Erythroblast (primary cell): Measurements from ENCODE around the gene WDR45B.

Source experiments
- GATA1 ChIP-seq: IDR thresholded peaks from 2 replicates; pipeline ENCODE4 v1.6.1; 2011; ENCODE audit warnings: low read depth, mild to moderate bottlenecking, control low read depth, low read length, moderate library complexity
- POLR2A ChIP-seq: IDR thresholded peaks from 2 replicates; pipeline ENCODE4 v1.6.1; 2011; ENCODE audit warnings: mild to moderate bottlenecking, low read length

DNA sequence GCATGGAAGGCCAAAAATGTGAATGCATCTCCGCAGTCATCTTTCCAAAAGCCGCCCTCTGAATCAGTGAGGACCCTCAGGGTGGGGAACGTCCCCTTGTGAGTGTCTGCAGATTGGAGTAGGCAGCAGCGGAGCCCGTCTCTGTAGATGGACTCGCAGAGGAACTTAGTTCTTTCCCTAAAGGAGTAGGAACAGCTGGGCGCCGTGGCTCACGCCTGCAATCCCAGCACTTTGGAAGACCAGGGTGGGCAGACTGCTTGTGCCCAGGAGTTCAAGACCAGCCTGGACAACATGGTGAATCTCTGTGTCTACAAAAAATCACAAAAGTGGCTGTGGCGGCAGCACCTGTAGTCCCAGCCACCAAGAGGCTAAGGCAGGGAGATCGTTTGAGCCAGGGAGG is 53.7 kb downstream of the WDR45B start:
- TF ChIP-seq POLR2A (no peak), GATA1 (no peak)
